CD4-positive, alpha-beta memory T cell (primary cell): ENCODE results near the gene NTN5. TPM values are rescaled to one million over a fixed set of nuclear protein-coding genes. Genes with fewer than 3 reads are reported as not detected.

Experiments
- polyA plus RNA-seq, 2 donors: library from polyadenylated mRNA; unstranded; fragments of 300-500 nt; fragmentation: Illumina TruSeq; gene quantifications; one replicate each; pipeline ENCODE4 v1.2.3, GENCODE V29; 2021
- total RNA-seq, 2 experiments: library from RNA; stranded (reverse); gene quantifications; one replicate each; pipeline ENCODE4 v1.2.3, GENCODE V29; 2021

NTN5 gene
- total and polyA plus RNA-seq, 4 experiments from 2014 or later, result 0.62 to 3.3 (median 2.3) TPM; not detected in 1

Other genes with a start within 250 kb of the NTN5 start
- 10 to 100 TPM; 36.2 to 39.0 TPM for gene GRWD1, start 227.0 kb downstream of the NTN5 start, total RNA-seq
- gene GRWD1, start 227.0 kb downstream of the NTN5 start, polyA plus RNA-seq, result 10 to 100 TPM; 44.4 to 52.8 TPM
- gene KCNJ14, start 217.4 kb downstream of the NTN5 start, total RNA-seq, result 1 to 10 TPM; 2.5 to 3.6 TPM
- under 1 TPM; 0.18 to 0.22 TPM for gene KCNJ14, start 217.4 kb downstream of the NTN5 start, polyA plus RNA-seq
- 10 to 100 TPM; 74.9 to 89.0 TPM for gene CYTH2, start 203.6 kb downstream of the NTN5 start, total RNA-seq
- 10 to 100 TPM; 30.1 to 31.3 TPM for gene CYTH2, start 203.6 kb downstream of the NTN5 start, polyA plus RNA-seq
- 10 to 100 TPM; 18.5 to 20.6 TPM for gene LMTK3, start 161.2 kb downstream of the NTN5 start, total RNA-seq
- under 1 TPM in 1 of 2 donors, not detected in 1; 0.17 TPM for gene LMTK3, start 161.2 kb downstream of the NTN5 start, polyA plus RNA-seq
- gene SULT2B1, start 120.8 kb downstream of the NTN5 start, total RNA-seq, result not detected
- under 1 TPM in 1 of 2 donors, not detected in 1; 0.13 TPM for gene SULT2B1, start 120.8 kb downstream of the NTN5 start, polyA plus RNA-seq
- gene SPACA4, start 66.3 kb downstream of the NTN5 start, total RNA-seq, result not detected
- gene SPACA4, start 66.3 kb downstream of the NTN5 start, polyA plus RNA-seq, result not detected
- gene FAM83E, start 57.9 kb downstream of the NTN5 start, total RNA-seq, result 1 to 10 TPM; 4.3 to 5.3 TPM
- gene FAM83E, start 57.9 kb downstream of the NTN5 start, polyA plus RNA-seq, result not detected
- gene RPL18, start 53.8 kb downstream of the NTN5 start, total RNA-seq, result 1,000 to 10,000 TPM; 2,357 to 2,448 TPM
- 1,000 to 10,000 TPM; 2,084 to 2,180 TPM for gene RPL18, start 53.8 kb downstream of the NTN5 start, polyA plus RNA-seq
- 10 to 100 TPM; 25.0 to 29.1 TPM for gene SPHK2, start 53.5 kb downstream of the NTN5 start, total RNA-seq
- 1 to 10 TPM; 6.0 to 8.4 TPM for gene SPHK2, start 53.5 kb downstream of the NTN5 start, polyA plus RNA-seq
- gene DBP, start 35.6 kb downstream of the NTN5 start, total RNA-seq, result 10 to 100 TPM; 62.6 to 69.5 TPM
- gene DBP, start 35.6 kb downstream of the NTN5 start, polyA plus RNA-seq, result 100 to 1,000 TPM in 1 of 2 donors, 10 to 100 TPM in 1; 37.4 to 113 TPM
- 10 to 100 TPM; 13.7 to 15.4 TPM for gene CA11, start 26.8 kb downstream of the NTN5 start, total RNA-seq
- gene CA11, start 26.8 kb downstream of the NTN5 start, polyA plus RNA-seq, result 1 to 10 TPM; 5.0 to 9.4 TPM
- gene FUT2, start 23.0 kb upstream of the NTN5 start, total RNA-seq, result not detected
- gene FUT2, start 23.0 kb upstream of the NTN5 start, polyA plus RNA-seq, result under 1 TPM; 0.11 to 0.59 TPM
- 1 to 10 TPM; 2.1 to 2.5 TPM for gene MAMSTR, start 46.7 kb upstream of the NTN5 start, total RNA-seq
- gene MAMSTR, start 46.7 kb upstream of the NTN5 start, polyA plus RNA-seq, result under 1 TPM; 0.71 to 0.73 TPM
- gene RASIP1, start 67.6 kb upstream of the NTN5 start, total RNA-seq, result under 1 TPM in 1 of 2 experiments, not detected in 1; 0.22 TPM
- gene RASIP1, start 67.6 kb upstream of the NTN5 start, polyA plus RNA-seq, result under 1 TPM; 0.10 to 0.25 TPM
- not detected for gene IZUMO1, start 73.9 kb upstream of the NTN5 start, total RNA-seq
- gene IZUMO1, start 73.9 kb upstream of the NTN5 start, polyA plus RNA-seq, result not detected
- under 1 TPM; 0.22 to 0.32 TPM for gene FUT1, start 79.6 kb upstream of the NTN5 start, total RNA-seq
- gene FUT1, start 79.6 kb upstream of the NTN5 start, polyA plus RNA-seq, result under 1 TPM in 1 of 2 donors, not detected in 1; 0.11 TPM
- gene FGF21, start 82.5 kb upstream of the NTN5 start, total RNA-seq, result not detected
- gene FGF21, start 82.5 kb upstream of the NTN5 start, polyA plus RNA-seq, result not detected
- gene BCAT2, start 138.0 kb upstream of the NTN5 start, total RNA-seq, result 10 to 100 TPM; 25.9 to 30.1 TPM
- 10 to 100 TPM; 19.0 to 28.8 TPM for gene BCAT2, start 138.0 kb upstream of the NTN5 start, polyA plus RNA-seq
- under 1 TPM; 0.35 to 0.75 TPM for gene HSD17B14, start 163.5 kb upstream of the NTN5 start, total RNA-seq
- 1 to 10 TPM in 1 of 2 donors, under 1 TPM in 1; 0.32 to 1.1 TPM for gene HSD17B14, start 163.5 kb upstream of the NTN5 start, polyA plus RNA-seq
- gene PLEKHA4, start 195.6 kb upstream of the NTN5 start, total RNA-seq, result 1 to 10 TPM; 2.8 to 6.6 TPM
- gene PLEKHA4, start 195.6 kb upstream of the NTN5 start, polyA plus RNA-seq, result 1 to 10 TPM; 2.3 to 7.5 TPM
- 10 to 100 TPM; 67.0 to 69.8 TPM for gene PPP1R15A, start 199.4 kb upstream of the NTN5 start, total RNA-seq
- 10 to 100 TPM; 79.6 to 83.3 TPM for gene PPP1R15A, start 199.4 kb upstream of the NTN5 start, polyA plus RNA-seq
- gene TULP2, start 225.7 kb upstream of the NTN5 start, total RNA-seq, result not detected
- gene TULP2, start 225.7 kb upstream of the NTN5 start, polyA plus RNA-seq, result not detected
- gene NUCB1, start 227.3 kb upstream of the NTN5 start, total RNA-seq, result 100 to 1,000 TPM; 132 to 145 TPM
- gene NUCB1, start 227.3 kb upstream of the NTN5 start, polyA plus RNA-seq, result 100 to 1,000 TPM in 1 of 2 donors, 10 to 100 TPM in 1; 65.3 to 126 TPM